Panc1 (cell line): ENCODE results near the gene CHCHD3.
"Not testable (repeated sequence)": the region's sequence is repeated elsewhere in the genome, so short reads cannot be mapped to it uniquely, and the experiment has no call there.

ENCODE experiments used
- POLR2AphosphoS5 ChIP-seq: IDR thresholded peaks from 2 replicates; pipeline ENCODE4 v1.6.1; 2012; ENCODE audit warnings: mild to moderate bottlenecking, low read depth, low read length, moderate library complexity
- TF ChIP-seq, protein P1 (sequence below): fragments of 450-650 bp; IDR thresholded peaks from 2 replicates; pipeline ENCODE4 v1.5.1; 2017; ENCODE audit warnings: mild to moderate bottlenecking

DNA sequence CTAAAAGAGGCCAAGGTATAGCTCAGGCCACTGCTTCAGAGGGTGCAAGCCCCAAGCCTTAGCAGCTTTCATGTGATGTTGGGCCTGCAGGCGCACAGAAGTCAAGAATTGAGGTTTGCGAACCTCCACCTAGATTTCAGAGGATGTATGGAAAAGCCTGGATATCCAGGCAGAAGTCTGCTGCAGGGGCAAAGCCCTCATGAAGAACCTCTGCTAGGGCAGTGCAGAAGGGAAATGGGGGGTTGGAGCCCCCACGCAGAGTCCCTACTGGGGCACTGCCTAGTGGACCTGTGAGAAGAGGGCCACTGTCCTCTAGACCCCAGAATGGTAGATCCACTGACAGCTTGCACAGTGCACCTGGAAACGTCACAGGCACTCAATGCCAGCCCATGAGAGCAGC lies 189.1 kb downstream of the CHCHD3 start:
- TF ChIP-seq, protein P1, sequence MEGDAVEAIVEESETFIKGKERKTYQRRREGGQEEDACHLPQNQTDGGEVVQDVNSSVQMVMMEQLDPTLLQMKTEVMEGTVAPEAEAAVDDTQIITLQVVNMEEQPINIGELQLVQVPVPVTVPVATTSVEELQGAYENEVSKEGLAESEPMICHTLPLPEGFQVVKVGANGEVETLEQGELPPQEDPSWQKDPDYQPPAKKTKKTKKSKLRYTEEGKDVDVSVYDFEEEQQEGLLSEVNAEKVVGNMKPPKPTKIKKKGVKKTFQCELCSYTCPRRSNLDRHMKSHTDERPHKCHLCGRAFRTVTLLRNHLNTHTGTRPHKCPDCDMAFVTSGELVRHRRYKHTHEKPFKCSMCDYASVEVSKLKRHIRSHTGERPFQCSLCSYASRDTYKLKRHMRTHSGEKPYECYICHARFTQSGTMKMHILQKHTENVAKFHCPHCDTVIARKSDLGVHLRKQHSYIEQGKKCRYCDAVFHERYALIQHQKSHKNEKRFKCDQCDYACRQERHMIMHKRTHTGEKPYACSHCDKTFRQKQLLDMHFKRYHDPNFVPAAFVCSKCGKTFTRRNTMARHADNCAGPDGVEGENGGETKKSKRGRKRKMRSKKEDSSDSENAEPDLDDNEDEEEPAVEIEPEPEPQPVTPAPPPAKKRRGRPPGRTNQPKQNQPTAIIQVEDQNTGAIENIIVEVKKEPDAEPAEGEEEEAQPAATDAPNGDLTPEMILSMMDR = not testable (repeated sequence)
- TF ChIP-seq POLR2AphosphoS5 = not testable (repeated sequence)
